B cell (primary cell): ENCODE measurements around the gene GCFC2. TPM values are rescaled to one million over a fixed set of nuclear protein-coding genes. Genes with fewer than 3 reads are reported as not detected.

ENCODE experiments used
- ATAC-seq: fragments of 200-7000 bp; cut with Tn5 transposase; one replicate; pipeline ENCODE4 v1.10.0; 2021; ENCODE audit warnings: low read depth, mild to moderate bottlenecking, moderate number of reproducible peaks, moderate library complexity
- CTCF ChIA-PET: fragments of 350-600 bp; sonication (Branson Sonifier 250); formaldehyde crosslinking; loops from one replicate; lab custom pipeline; 2021; ENCODE audit warnings: antibody characterized with exemption, inconsistent platforms; lab: Charles Lee
- POLR2A ChIA-PET: fragments of 350-600 bp; sonication (Branson Sonifier 250); formaldehyde crosslinking; loops from one replicate; lab custom pipeline; 2021; ENCODE audit warnings: antibody characterized with exemption; lab: Charles Lee
- DNase-seq: peaks from one replicate; pipeline ENCODE4 v3.0.0; 2013
- H2AFZ ChIP-seq: 2 replicates; pipeline ENCODE4 v1.6.1; 2012; ENCODE audit warnings: mild to moderate bottlenecking, low read depth, low read length; ENCODE audit not compliant: insufficient read depth, poor library complexity, severe bottlenecking
- H3K27ac ChIP-seq, 2 donors: 1 replicate in 1 of 2; 2 replicates in 1 of 2; pipeline ENCODE4 v1.5.1; 2012 to 2013; ENCODE audit warnings: low read length in 2 of 2, mild to moderate bottlenecking in 2 of 2, moderate library complexity in 1 of 2
- H3K27me3 ChIP-seq, 4 experiments: fragments of 200-600 bp in 1 of 4; sonication (generic) in 1 of 4; replicated peaks in 1 of 4; 1 replicate in 2 of 4; 2 replicates in 2 of 4; pipeline versions ENCODE4 v1.6.1 to v1.7.0; 2013 to 2016; ENCODE audit warnings: low read length in 3 of 4, mild to moderate bottlenecking in 2 of 4, mixed read lengths in 1 of 4, moderate library complexity in 1 of 4; ENCODE audit not compliant: insufficient read depth in 4 of 4, control insufficient read depth in 3 of 4; ENCODE audit errors: control extremely low read depth in 1 of 4
- H3K36me3 ChIP-seq, 2 experiments: replicated peaks in 1 of 2; 1 replicate in 1 of 2; 2 replicates in 1 of 2; pipeline versions ENCODE4 v1.6.1 to v1.7.1; 2013; ENCODE audit warnings: low read length in 1 of 2; ENCODE audit not compliant: insufficient read depth in 2 of 2, control insufficient read depth in 1 of 2; ENCODE audit errors: control extremely low read depth in 1 of 2, extremely low read depth in 1 of 2
- H3K4me1 ChIP-seq, 2 donors: fragments of 200-600 bp in 1 of 2; sonication (generic) in 1 of 2; 1 replicate in 1 of 2; 2 replicates in 1 of 2; pipeline versions ENCODE4 v1.5.1 to v1.6.1; 2013 to 2017; ENCODE audit warnings: low read length in 2 of 2; ENCODE audit not compliant: control insufficient read depth in 2 of 2, insufficient read depth in 2 of 2
- H3K4me2 ChIP-seq: replicated peaks from 2 replicates; pipeline ENCODE3; 2012; ENCODE audit warnings: mild to moderate bottlenecking, low read depth, low read length; ENCODE audit not compliant: poor library complexity, severe bottlenecking
- H3K4me3 ChIP-seq, 5 experiments: fragments of 200-600 bp in 1 of 5; sonication (generic) in 1 of 5; 1 replicate in 3 of 5; 2 replicates in 2 of 5; pipeline versions ENCODE4 v1.5.1 to v1.7.0; 2011 to 2016; ENCODE audit warnings: low read length in 4 of 5, mild to moderate bottlenecking in 4 of 5, low read depth in 2 of 5, control low read depth in 1 of 5, moderate library complexity in 1 of 5; ENCODE audit not compliant: insufficient read depth in 1 of 5; ENCODE audit errors: control extremely low read depth in 1 of 5, extremely low read depth in 1 of 5
- H3K79me2 ChIP-seq: fragments of 200-600 bp; sonication (generic); one replicate; pipeline ENCODE4 v1.6.0; 2016; ENCODE audit warnings: low read length; ENCODE audit not compliant: control insufficient read depth, insufficient read depth
- H3K9ac ChIP-seq: fragments of 200-600 bp; sonication (generic); 2 replicates; pipeline ENCODE4 v1.6.1; 2017; ENCODE audit warnings: mild to moderate bottlenecking, low read length, moderate library complexity
- H3K9me3 ChIP-seq, 3 donors: one replicate each; pipeline versions ENCODE4 v1.6.1 to v1.7.1; 2013; ENCODE audit warnings: low read length in 2 of 3; ENCODE audit not compliant: control insufficient read depth in 2 of 3, insufficient read depth in 1 of 3; ENCODE audit errors: control extremely low read depth in 1 of 3
- H4K20me1 ChIP-seq: 2 replicates; pipeline ENCODE4 v1.6.0; 2012; ENCODE audit warnings: mild to moderate bottlenecking, low read length; ENCODE audit not compliant: insufficient read depth, control insufficient read depth, poor library complexity, severe bottlenecking
- H3K27ac Mint-ChIP-seq: one replicate; pipeline ENCODE4 v1.8.0; 2021; ENCODE audit warnings: mixed read lengths
- H3K27me3 Mint-ChIP-seq: one replicate; pipeline ENCODE4 v1.8.0; 2021; ENCODE audit warnings: mixed read lengths
- H3K4me1 Mint-ChIP-seq: one replicate; pipeline ENCODE4 v1.8.0; 2021; ENCODE audit warnings: mixed read lengths
- H3K4me3 Mint-ChIP-seq: one replicate; pipeline ENCODE4 v1.8.0; 2021; ENCODE audit warnings: mixed read lengths
- H3K9me3 Mint-ChIP-seq: one replicate; pipeline ENCODE4 v1.8.0; 2022; ENCODE audit warnings: mixed read lengths; ENCODE audit not compliant: insufficient read depth
- CTCF ChIP-seq: fragments of 200-600 bp; IDR thresholded peaks from one replicate; pipeline ENCODE4 v1.8.0; 2022; ENCODE audit warnings: antibody characterized with exemption, mild to moderate bottlenecking
- EZH2 ChIP-seq: IDR thresholded peaks from 2 replicates; pipeline ENCODE4 v1.6.1; 2012; ENCODE audit warnings: borderline replicate concordance, low read depth, mild to moderate bottlenecking, moderate library complexity, low read length; ENCODE audit not compliant: insufficient read depth, poor library complexity, severe bottlenecking
- WGBS: methylation state at CpG from one replicate; pipeline ENCODE4 v1.1.5; 2013; ENCODE audit warnings: missing lambda C conversion rate; ENCODE audit not compliant: insufficient coverage; 5-methylcytosine and 5-hydroxymethylcytosine counted together
- intact Hi-C: fragments of 100-400 bp; cut with micrococcal nuclease; formaldehyde crosslinking; loops from one replicate; pipeline ENCODE4 v1.10.0; 2022
- polyA plus RNA-seq: library from polyadenylated mRNA; depleted of rRNA; stranded (reverse); fragments of >200 nt; gene quantifications from 2 replicates; pipeline ENCODE4 v1.2.3, GENCODE V29; 2012
- total RNA-seq, 2 donors: library from RNA; stranded (reverse); fragments of 120-200 nt in 1 of 2; gene quantifications; 1 replicate in 1 of 2; 2 replicates in 1 of 2; pipeline versions ENCODE4 v1.2.3 to v1.2.4, GENCODE V29; 2013 to 2022

Gene GCFC2
- total and polyA plus RNA-seq, 2 donors (not counting 1 experiment from before 2014, with no cell fraction given): 11.9 to 20.4 TPM

DNA sequence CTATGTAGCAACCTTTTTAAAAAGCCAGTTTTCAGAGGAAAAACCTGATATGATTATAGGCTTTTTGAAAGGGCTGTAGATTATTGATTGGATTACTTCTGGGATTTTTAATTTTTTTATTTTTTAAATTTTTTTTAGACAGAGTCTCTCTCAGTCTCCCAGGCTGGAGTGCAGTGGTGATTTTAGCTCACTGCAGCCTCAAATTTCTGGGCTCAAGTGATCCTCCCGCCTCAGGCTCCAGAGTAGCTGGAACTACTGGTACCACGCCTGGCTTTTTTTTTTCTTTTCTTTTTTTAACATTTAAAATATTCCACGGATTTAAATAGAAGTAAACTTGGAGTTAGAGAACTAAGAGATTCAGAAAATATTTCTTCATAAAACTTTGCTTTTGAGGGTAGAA lies 62.9 kb downstream of the GCFC2 start:
- intact Hi-C loops: no loop called here
- H3K9me3 Mint-ChIP-seq: no peaks in the 10 kb centered on the region
- H3K4me3 ChIP-seq: peak overlapping the region in 2 of 5 experiments; percentile 68 to 84
- WGBS: no CpG with 5 or more reads among the region's 3 CpGs
- POLR2A ChIA-PET: no interaction called here
- H4K20me1 ChIP-seq: peaks cover 5% of the 10 kb centered on the region
- H2AFZ ChIP-seq: peak overlapping the region; percentile 99
- peaks cover 7 to 12% of the 10 kb centered on the region in 2 donors for H3K4me1 ChIP-seq
- H3K27me3 ChIP-seq: no peaks in the 10 kb centered on the region
- H3K27me3 Mint-ChIP-seq: no peaks in the 10 kb centered on the region
- H3K9me3 ChIP-seq: no peaks in the 10 kb centered on the region
- peaks cover 11 to 33% of the 10 kb centered on the region in 2 experiments for H3K36me3 ChIP-seq
- peak overlapping the region in 1 of 2 donors; percentile 79 for H3K27ac ChIP-seq
- TF ChIP-seq CTCF: no peak
- TF ChIP-seq EZH2: no peak
- peak overlapping the region; percentile 97 for H3K4me3 Mint-ChIP-seq
- peaks cover 25% of the 10 kb centered on the region for H3K4me1 Mint-ChIP-seq
- H3K27ac Mint-ChIP-seq: no peak overlapping the region
- ATAC-seq (no peak), DNase-seq (no peak)
- peaks cover 21% of the 10 kb centered on the region for H3K79me2 ChIP-seq
- H3K4me2 ChIP-seq: peak overlapping the region; percentile 85
- CTCF ChIA-PET: interaction anchor here (1.0 to 2.7 kb wide), 3 partner anchors 11 to 62 kb away, joined by 4 to 10 read pairs (median 4); partner anchors contain the start of gene GCFC2
- peak overlapping the region; percentile 98 for H3K9ac ChIP-seq

DNA sequence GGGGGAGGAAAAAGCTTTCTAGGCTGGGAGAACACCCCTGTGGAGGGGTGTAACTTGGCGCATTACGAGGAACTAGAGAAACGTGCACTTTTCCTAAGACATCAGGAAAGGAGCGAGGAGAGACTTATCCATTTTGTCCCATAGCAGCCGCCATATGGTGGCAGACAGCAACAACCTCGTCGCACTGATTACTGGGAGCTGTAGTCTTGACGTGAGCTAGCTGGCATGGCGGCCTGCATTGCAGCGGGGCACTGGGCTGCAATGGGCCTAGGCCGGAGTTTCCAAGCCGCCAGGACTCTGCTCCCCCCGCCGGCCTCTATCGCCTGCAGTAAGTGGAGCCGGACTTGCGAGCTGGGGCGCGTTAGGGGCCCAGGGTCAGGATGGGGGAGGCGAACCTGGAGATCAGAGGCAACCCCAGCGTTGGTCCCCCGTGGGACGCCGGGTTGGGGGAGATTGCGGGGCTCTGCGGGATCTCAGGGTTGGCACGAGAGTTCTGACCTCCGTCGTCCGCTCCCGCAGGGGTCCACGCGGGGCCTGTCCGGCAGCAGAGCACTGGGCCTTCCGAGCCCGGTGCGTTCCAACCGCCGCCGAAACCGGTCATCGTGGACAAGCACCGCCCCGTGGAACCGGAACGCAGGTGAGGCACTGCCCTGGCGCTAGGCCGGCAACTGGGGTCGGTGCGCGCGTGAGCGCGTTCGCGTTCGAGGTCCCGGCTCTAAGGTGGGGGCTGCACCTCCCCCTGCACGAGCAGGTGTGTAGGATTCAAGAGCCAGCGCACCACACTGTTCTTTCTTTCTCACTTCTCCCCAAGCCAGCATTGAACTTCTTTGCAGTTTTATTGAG lies 63.9 kb downstream of the GCFC2 start, which contains the start of gene MRPL19:
MRPL19 (plus strand) TSS at position 201 of the 843 bp plus-strand sequence; CDS start at position 226, 25 bp downstream.
- POLR2A ChIA-PET: no interaction called here
- intact Hi-C loops: loop anchor here (1.0 kb wide), 1 partner anchor 63 kb away; the partner anchor contains the start of gene GCFC2
- peak within 1 kb of the TSS; percentile 68 to 95 (median 74) for H3K4me3 ChIP-seq

More for the DNA sequence above, 63.9 kb downstream of the GCFC2 start, which contains the start of gene MRPL19:
- Mint-ChIP-seq H3K9me3 (no peaks in the 10 kb centered on the region), H3K27me3 (no peaks in the 10 kb centered on the region), H3K27ac (peak within 1 kb of the TSS; percentile 94), H3K4me1 (peaks cover 25% of the 10 kb centered on the region), H3K4me3 (peak within 1 kb of the TSS; percentile 97)
- H3K9ac ChIP-seq: peak within 1 kb of the TSS; percentile 98
- peak within 1 kb of the TSS; percentile 85 for H3K4me2 ChIP-seq
- DNase-seq (peak; percentile 86), ATAC-seq (peak; percentile 96)
- peaks cover 11 to 25% of the 10 kb centered on the region in 2 experiments for H3K36me3 ChIP-seq
- no peaks in the 10 kb centered on the region for H3K27me3 ChIP-seq
- peak within 1 kb of the TSS; percentile 56 to 79 for H3K27ac ChIP-seq
- 0% methylated on average over 58 of the region's 60 CpGs for WGBS
- H3K4me1 ChIP-seq: peaks cover 7 to 12% of the 10 kb centered on the region in 2 donors
- TF ChIP-seq CTCF (no peak), EZH2 (no peak)
- H3K79me2 ChIP-seq: peaks cover 21% of the 10 kb centered on the region
- H2AFZ ChIP-seq: peak within 1 kb of the TSS; percentile 99
- peaks cover 5% of the 10 kb centered on the region for H4K20me1 ChIP-seq
- CTCF ChIA-PET: interaction anchor here (1.0 to 3.1 kb wide), 6 partner anchors 10 to 63 kb away, joined by 3 to 10 read pairs (median 4); partner anchors contain the start of gene GCFC2
- H3K9me3 ChIP-seq: no peaks in the 10 kb centered on the region
